ENCODE results near the gene CMTR1. TPM values are rescaled to one million over a fixed set of nuclear protein-coding genes. Genes with fewer than 3 reads are reported as not detected.

CMTR1 gene
- total and polyA plus RNA-seq, 2 of the 13 experiments (the other 11 are each of a cell fraction or from before 2014, with no cell fraction given): 19.7 to 55.2 TPM

- FAIRE-seq: no peak
Measured at GRCh38 chr6:37426945-37427510, 6.0 kb upstream of the CMTR1 start.

More at GRCh38 chr6:37426945-37427510, 6.0 kb upstream of the CMTR1 start:
- Histone ChIP-seq H3K9ac (ENCODE audit: insufficient read depth, low read depth, low read length) (no peak overlapping the region), H3K79me2 (ENCODE audit: insufficient read depth, low read length) (no peaks in the 10 kb centered on the region), H2AFZ (ENCODE audit: low read length) (no peak overlapping the region), H3K4me1 (ENCODE audit: insufficient read depth, low read length) (peaks cover 9% of the 10 kb centered on the region), H3K27me3 (ENCODE audit: control insufficient read depth in 1 of 2, insufficient read depth in 2 of 2, low read length in 2 of 2) (no peaks in the 10 kb centered on the region), H3K9me3 (ENCODE audit: low read length) (no peaks in the 10 kb centered on the region), H4K20me1 (ENCODE audit: insufficient read depth, low read length) (no peaks in the 10 kb centered on the region), H3K36me3 (replicated peaks in 1 of 2; ENCODE audit: control insufficient read depth in 1 of 2, insufficient read depth in 2 of 2, low read length in 2 of 2) (no peaks in the 10 kb centered on the region), H3K4me3 (replicated peaks in 1 of 3; ENCODE audit: insufficient read depth in 1 of 3, low read depth in 2 of 3, low read length in 3 of 3) (no peak overlapping the region), H3K27ac (ENCODE audit: extremely low read length, insufficient read depth, low read length) (no peak overlapping the region), H3K4me2 (ENCODE audit: low read depth, low read length) (0 out of 2 replicates have a peak overlapping the region, but pooled peaks have one; percentile 14)
- TF ChIP-seq ELK4 (CRISPR knock-in tag; IDR thresholded peaks at IDR 0.05; ENCODE audit: borderline replicate concordance) (no peak), ZNF496 (CRISPR knock-in tag; IDR thresholded peaks at IDR 0.05; ENCODE audit: insufficient replicate concordance) (no peak), ZNF563 (CRISPR knock-in tag; IDR thresholded peaks at IDR 0.05) (no peak), ZNF691 (CRISPR knock-in tag; IDR thresholded peaks at IDR 0.05; ENCODE audit: borderline replicate concordance, low read depth) (no peak), ZNF331 (CRISPR knock-in tag; IDR thresholded peaks at IDR 0.05) (0 out of 2 replicates have a peak, but pooled peaks have one; percentile 8), ZNF367 (CRISPR knock-in tag; IDR thresholded peaks at IDR 0.05; ENCODE audit: borderline replicate concordance) (no peak)
- in situ Hi-C loops (cut with HindIII; ENCODE audit: extremely low pct_ligation_motif_present, low pct_unique_long_range_greater_than_20kb): no loop called here
- DNase-seq (ENCODE audit: low spot score) (no peak), ATAC-seq (peak; percentile 56)
- CTCF ChIA-PET (ENCODE audit: low intra/inter-chr PET ratio, low total read pairs): no interaction called here
- POLR2A ChIA-PET: no interaction called here
- WGBS (ENCODE audit: low lambda C conversion rate): 73% methylated on average over 6 of the region's 6 CpGs
- BruUV-seq (replicated peaks): no TSS peak
- intact Hi-C loops (cut with micrococcal nuclease; ENCODE audit: unreplicated experiment): no loop called here

Measured in HepG2 (cell line).